Mucosa of gallbladder (tissue), 1 donor: ENCODE data around the gene NUDT16L1. TPM values are rescaled to one million over a fixed set of nuclear protein-coding genes. Genes with fewer than 3 reads are reported as not detected.

Source experiments
- total RNA-seq: library from RNA; stranded (reverse); gene quantifications from one replicate; pipeline ENCODE4 v1.2.1, GENCODE V29; 2021
- donor health status: DM: no; HTN: no; CAD: no.

NUDT16L1 gene
- total RNA-seq, 1 donor from 2014 or later: 67.0 TPM

Other genes with a start within 250 kb of the NUDT16L1 start
- 58.9 TPM for gene NMRAL1, start 218.9 kb upstream of the NUDT16L1 start, total RNA-seq
- 85.2 TPM for gene HMOX2, start 217.2 kb upstream of the NUDT16L1 start, total RNA-seq
- gene CDIP1, start 154.8 kb upstream of the NUDT16L1 start, total RNA-seq: 38.7 TPM
- gene C16orf96, start 137.2 kb upstream of the NUDT16L1 start, total RNA-seq: 0.06 TPM
- 49.1 TPM for gene UBALD1, start 78.7 kb upstream of the NUDT16L1 start, total RNA-seq
- gene MGRN1, start 68.7 kb upstream of the NUDT16L1 start, total RNA-seq: 127 TPM
- 27.1 TPM for gene ANKS3, start 40.7 kb downstream of the NUDT16L1 start, total RNA-seq
- 2.5 TPM for gene DNAAF8, start 41.0 kb downstream of the NUDT16L1 start, total RNA-seq
- 23.4 TPM for gene ZNF500, start 73.6 kb downstream of the NUDT16L1 start, total RNA-seq
- gene SEPTIN12, start 94.8 kb downstream of the NUDT16L1 start, total RNA-seq: not detected
- gene SMIM22, start 101.8 kb downstream of the NUDT16L1 start, total RNA-seq: 194 TPM
- gene ROGDI, start 109.1 kb downstream of the NUDT16L1 start, total RNA-seq: 71.0 TPM
- 128 TPM for gene GLYR1, start 153.7 kb downstream of the NUDT16L1 start, total RNA-seq
- gene UBN1, start 153.9 kb downstream of the NUDT16L1 start, total RNA-seq: 35.3 TPM
- gene PPL, start 243.6 kb downstream of the NUDT16L1 start, total RNA-seq: 62.2 TPM